ENCODE results near the gene MYH7B.
A peak's percentile ranks its signal among the peaks of the same experiment; 100 is the strongest.

MYH7B gene

DNA sequence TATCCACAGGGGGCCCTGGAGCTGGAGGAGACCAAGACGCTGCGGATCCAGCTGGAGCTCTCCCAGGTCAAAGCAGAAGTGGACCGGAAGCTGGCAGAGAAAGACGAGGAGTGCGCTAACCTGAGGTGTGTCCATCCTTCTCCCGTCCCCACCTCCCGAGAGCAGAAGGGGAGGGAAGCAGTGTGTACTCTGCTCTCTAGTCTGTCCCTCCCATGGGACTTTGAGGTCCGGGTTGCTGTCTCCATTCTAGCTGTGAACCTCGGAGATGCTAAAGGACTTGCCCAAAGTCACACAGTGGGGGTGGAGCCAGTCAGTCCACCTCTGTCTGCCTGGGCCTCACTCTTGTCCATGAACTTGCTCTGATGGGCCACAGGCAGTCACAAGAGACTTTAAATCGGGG is 44.1 kb downstream of the MYH7B start:
- no peak for DNase-seq (ENCODE audit: low read depth)
- no peak overlapping the region for H3K4me3 ChIP-seq (ENCODE audit: low read depth, low read length)
- TF ChIP-seq, protein P1, sequence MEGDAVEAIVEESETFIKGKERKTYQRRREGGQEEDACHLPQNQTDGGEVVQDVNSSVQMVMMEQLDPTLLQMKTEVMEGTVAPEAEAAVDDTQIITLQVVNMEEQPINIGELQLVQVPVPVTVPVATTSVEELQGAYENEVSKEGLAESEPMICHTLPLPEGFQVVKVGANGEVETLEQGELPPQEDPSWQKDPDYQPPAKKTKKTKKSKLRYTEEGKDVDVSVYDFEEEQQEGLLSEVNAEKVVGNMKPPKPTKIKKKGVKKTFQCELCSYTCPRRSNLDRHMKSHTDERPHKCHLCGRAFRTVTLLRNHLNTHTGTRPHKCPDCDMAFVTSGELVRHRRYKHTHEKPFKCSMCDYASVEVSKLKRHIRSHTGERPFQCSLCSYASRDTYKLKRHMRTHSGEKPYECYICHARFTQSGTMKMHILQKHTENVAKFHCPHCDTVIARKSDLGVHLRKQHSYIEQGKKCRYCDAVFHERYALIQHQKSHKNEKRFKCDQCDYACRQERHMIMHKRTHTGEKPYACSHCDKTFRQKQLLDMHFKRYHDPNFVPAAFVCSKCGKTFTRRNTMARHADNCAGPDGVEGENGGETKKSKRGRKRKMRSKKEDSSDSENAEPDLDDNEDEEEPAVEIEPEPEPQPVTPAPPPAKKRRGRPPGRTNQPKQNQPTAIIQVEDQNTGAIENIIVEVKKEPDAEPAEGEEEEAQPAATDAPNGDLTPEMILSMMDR (conservative IDR thresholded peaks at IDR 0.05; ENCODE audit: low read depth, low read length): no peak

DNA sequence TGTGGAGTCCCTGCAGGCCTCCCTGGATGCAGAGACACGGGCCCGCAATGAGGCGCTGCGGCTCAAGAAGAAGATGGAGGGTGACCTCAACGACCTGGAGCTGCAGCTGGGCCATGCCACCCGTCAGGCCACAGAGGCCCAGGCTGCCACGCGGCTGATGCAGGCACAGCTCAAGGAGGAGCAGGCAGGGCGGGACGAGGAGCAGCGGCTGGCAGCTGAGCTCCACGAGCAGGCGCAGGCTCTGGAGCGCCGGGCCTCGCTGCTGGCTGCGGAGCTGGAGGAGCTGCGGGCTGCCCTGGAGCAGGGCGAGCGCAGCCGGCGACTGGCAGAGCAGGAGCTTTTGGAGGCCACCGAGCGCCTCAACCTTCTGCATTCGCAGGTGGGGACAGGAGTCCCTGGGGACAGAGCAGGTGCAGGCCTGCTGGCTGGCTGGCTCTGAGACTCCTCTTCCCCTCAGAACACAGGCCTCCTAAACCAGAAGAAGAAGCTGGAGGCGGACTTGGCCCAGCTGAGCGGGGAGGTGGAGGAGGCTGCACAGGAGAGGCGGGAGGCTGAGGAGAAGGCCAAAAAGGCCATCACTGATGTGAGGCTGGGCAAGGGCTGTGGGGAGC is 44.7 kb downstream of the MYH7B start:
- no peak for DNase-seq (ENCODE audit: low read depth)
- TF ChIP-seq, protein P1 (conservative IDR thresholded peaks at IDR 0.05; ENCODE audit: low read depth, low read length): no peak
- H3K4me3 ChIP-seq (ENCODE audit: low read depth, low read length): no peak overlapping the region

DNA sequence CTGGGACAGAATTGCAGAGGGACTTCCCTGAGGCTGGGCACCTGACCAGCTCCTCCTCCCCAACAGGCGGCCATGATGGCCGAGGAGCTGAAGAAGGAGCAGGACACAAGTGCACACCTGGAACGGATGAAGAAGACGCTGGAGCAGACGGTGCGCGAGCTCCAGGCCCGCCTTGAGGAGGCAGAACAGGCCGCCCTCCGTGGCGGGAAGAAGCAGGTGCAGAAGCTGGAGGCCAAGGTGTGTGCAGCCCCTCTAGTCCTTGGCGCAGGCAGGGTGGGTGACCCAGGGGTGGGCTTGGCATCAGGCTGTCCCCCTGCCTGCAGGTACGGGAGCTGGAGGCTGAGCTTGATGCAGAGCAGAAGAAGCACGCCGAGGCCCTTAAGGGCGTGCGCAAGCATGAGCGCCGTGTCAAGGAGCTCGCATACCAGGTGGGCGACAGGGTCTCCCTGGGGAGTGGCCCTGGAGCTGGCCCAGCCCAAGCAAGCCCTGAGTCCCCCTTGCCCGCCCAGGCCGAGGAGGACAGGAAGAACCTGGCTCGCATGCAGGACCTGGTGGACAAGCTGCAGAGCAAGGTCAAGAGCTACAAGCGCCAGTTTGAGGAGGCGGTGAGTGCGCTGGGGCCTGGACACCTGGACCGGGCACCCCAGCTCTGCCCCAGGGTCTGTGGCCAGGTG is 45.4 kb downstream of the MYH7B start:
- no peak for DNase-seq (ENCODE audit: low read depth)
- H3K4me3 ChIP-seq (ENCODE audit: low read depth, low read length): no peak overlapping the region
- TF ChIP-seq, protein P1 (conservative IDR thresholded peaks at IDR 0.05; ENCODE audit: low read depth, low read length): no peak

DNA sequence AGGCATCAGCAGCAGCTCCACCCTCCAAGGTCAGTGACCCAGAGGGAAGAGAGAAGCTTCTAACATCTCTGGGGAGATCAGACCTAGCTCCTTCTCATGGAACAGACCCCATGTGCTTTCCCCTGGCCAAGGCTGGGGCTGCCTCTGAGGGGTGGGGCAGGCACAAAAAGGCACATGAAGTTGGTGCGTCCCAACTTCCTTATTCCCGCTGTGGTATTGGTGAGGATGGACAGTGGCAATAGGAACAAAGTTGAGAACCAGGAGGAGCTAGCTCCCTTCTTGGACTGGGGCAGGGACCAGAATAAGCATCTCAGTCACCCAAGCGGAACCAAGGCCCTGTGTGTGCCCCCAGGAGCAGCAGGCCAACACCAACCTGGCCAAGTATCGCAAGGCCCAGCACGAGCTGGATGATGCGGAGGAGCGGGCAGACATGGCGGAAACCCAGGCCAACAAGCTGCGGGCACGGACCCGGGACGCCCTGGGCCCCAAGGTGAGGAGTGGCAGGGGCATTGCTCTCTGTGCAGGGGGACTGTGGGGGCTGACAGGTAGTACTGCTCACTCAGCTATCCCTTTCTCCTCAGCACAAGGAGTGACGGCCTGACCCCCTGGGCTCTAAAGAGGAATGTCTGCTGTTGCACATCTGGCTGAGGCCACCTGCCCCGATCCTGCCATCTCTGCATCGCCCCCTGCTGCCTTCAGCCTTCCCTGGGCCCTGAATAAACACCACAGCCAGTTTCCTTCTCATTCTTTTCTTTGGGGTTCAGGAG is 46.1 kb downstream of the MYH7B start:
- TF ChIP-seq, protein P1 (conservative IDR thresholded peaks at IDR 0.05; ENCODE audit: low read depth, low read length): peak; percentile 66
- peak; percentile 47 for DNase-seq (ENCODE audit: low read depth)
- no peak overlapping the region for H3K4me3 ChIP-seq (ENCODE audit: low read depth, low read length)

DNA sequence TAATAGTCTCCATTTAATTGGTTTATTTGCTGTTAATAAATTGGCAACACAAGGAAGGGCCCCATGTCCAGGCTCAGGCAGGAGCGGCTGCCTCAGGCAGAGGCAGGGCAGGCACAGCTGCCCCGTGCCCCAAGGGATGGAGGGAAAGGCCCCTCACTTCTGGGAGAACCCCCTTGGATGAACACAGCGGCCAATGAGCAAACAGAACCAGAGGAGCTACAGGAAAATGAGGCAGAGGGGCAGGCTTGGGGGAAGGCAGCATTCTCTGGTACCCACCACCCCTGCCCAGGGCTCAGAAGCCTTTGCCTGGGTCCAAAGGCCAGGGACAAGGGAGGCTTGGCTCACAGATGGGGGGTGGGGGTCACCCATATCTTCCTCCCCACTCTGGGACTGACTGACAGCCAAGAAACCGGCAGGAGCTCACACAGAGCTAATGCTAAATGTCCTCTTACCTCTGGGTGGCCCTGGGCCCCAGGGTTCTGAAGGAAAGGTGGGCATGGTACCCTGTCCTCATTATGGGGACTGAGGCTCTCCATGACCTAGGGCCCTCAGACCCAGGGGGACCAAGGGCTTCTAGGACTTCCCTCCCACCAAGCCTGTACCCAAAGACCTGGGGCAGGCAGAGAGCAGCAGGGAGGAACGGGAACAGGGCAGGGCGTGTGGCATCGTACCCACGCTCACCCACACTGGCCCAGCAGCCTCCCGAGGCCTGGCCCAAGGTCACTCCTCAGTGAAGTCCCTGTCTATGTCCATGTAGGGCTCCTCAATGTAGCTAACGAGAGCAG is 47.0 kb downstream of the MYH7B start:
- no peak overlapping the region for H3K4me3 ChIP-seq (ENCODE audit: low read depth, low read length)
- no peak for DNase-seq (ENCODE audit: low read depth)
- TF ChIP-seq, protein P1 (conservative IDR thresholded peaks at IDR 0.05; ENCODE audit: low read depth, low read length): no peak

DNA sequence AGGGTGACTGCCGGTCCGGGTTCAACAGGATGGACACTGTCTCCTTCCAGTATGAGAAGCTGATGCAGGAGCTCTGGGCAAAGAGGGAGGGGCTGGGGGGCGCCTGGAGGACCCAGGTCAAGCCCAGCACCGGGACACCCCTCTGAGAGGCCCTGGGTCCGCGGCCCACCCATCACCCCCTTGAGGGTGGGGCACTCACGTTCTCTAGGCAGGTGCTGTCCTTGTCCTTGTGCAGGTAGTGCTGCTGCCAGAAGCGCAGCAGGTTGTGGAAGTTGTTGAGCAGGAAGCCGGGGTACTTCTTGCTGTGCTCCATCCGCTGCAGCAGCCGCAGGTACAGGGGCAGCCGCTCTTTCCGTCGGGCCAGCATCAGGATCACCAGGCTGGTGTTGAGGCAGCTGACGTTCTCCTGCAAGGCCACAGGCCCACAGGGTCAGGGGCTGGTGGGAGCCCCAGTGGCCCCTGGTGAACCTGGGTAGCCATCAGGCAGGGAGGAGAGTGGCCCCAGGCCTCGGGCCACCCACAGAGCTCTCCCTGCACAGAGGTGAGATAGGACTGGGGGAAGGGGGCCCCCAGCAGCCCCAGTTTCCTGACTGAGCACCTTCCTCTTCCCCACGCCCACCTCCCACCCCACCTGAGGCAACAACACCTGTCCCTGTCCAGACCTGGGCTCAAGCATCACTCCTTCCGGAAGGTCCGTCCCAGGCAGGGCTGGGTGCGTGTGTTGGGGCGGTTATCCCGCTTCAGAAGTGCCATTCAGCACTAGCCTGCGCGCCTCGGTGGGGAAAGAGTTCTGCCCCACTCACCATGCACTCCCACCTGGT is 47.8 kb downstream of the MYH7B start:
- DNase-seq (ENCODE audit: low read depth): no peak
- H3K4me3 ChIP-seq (ENCODE audit: low read depth, low read length): no peak overlapping the region
- TF ChIP-seq, protein P1 (conservative IDR thresholded peaks at IDR 0.05; ENCODE audit: low read depth, low read length): no peak
